Stomach (tissue), 9 donors: ENCODE measurements around the gene NRG2. TPM values are rescaled to one million over a fixed set of nuclear protein-coding genes. Genes with fewer than 3 reads are reported as not detected.

Source experiments
- DNase-seq, 2 donors: peaks; one replicate each; pipeline versions ENCODE4 v3.0.0 to v3.0.0-alpha.2; 2013 to 2019
- H3K27ac ChIP-seq, 5 donors: fragments of 200-600 bp in 4 of 5; sonication (generic) in 4 of 5; one replicate each; pipeline ENCODE4 v1.5.1; 2013 to 2019; ENCODE audit warnings: mild to moderate bottlenecking in 1 of 5, moderate library complexity in 1 of 5
- H3K27me3 ChIP-seq, 3 donors: fragments of 200-600 bp; sonication (generic); one replicate each; pipeline ENCODE4 v1.5.1; 2017 to 2019; ENCODE audit warnings: mixed run types in 1 of 3
- H3K36me3 ChIP-seq, 4 donors: fragments of 200-600 bp; sonication (generic); 1 replicate in 3 of 4; 2 replicates in 1 of 4; pipeline ENCODE4 v1.5.1; 2016 to 2019
- H3K4me1 ChIP-seq, 4 donors: fragments of 200-600 bp; sonication (generic); one replicate each; pipeline ENCODE4 v1.5.1; 2016 to 2019
- H3K4me3 ChIP-seq, 4 donors: fragments of 200-600 bp; sonication (generic) in 3 of 4; one replicate each; pipeline ENCODE4 v1.5.1; 2016 to 2019; ENCODE audit warnings: mild to moderate bottlenecking in 1 of 4
- H3K9me3 ChIP-seq, 4 donors: fragments of 200-600 bp; sonication (generic); one replicate each; pipeline ENCODE4 v1.5.1; 2016 to 2019
- CTCF ChIP-seq, 7 experiments: fragments of 450-650 bp in 4 of 7; fragments of 200-600 bp in 3 of 7; sonication (generic) in 3 of 7; IDR thresholded peaks; one replicate each; pipeline ENCODE4 v1.5.1; 2016 to 2019; ENCODE audit warnings: antibody characterized with exemption in 7 of 7, control low read depth in 2 of 7, mild to moderate bottlenecking in 1 of 7
- EP300 ChIP-seq: sonication (generic); formaldehyde crosslinking; IDR thresholded peaks from one replicate; pipeline ENCODE4 v1.6.1; 2017; ENCODE audit warnings: antibody characterized with exemption
- POLR2A ChIP-seq, 4 donors: fragments of 450-650 bp; IDR thresholded peaks; one replicate each; pipeline ENCODE4 v1.6.1; 2016; ENCODE audit warnings: antibody characterized with exemption in 4 of 4, control low read depth in 2 of 4, mild to moderate bottlenecking in 1 of 4, moderate library complexity in 1 of 4
- POLR2AphosphoS5 ChIP-seq, 3 donors: sonication (generic); formaldehyde crosslinking; IDR thresholded peaks; one replicate each; pipeline ENCODE4 v1.6.1; 2016; ENCODE audit warnings: antibody characterized with exemption in 3 of 3
- WGBS, 5 donors: extraction: QIAGEN DNeasy Blood & Tissue Kit in 3 of 5; methylation state at CpG; one replicate each; pipeline versions ENCODE4 v1.1.5 to v1.1.7; 2013 to 2018; 5-methylcytosine and 5-hydroxymethylcytosine counted together
- intact Hi-C: fragments of 100-400 bp; cut with DNase I; formaldehyde crosslinking; loops from one replicate; pipeline ENCODE4 v1.15.1; 2023; ENCODE audit warnings: low total_unique reads
- polyA plus RNA-seq, 3 donors: library from polyadenylated mRNA; stranded (reverse); fragments of 200-250 nt; gene quantifications; one replicate each; pipeline ENCODE4 v1.2.3, GENCODE V29; 2013
- total RNA-seq, 5 donors: library from RNA; depleted of rRNA; stranded (reverse); fragments of >200 nt; gene quantifications; one replicate each; pipeline versions ENCODE4 v1.1.0 to v1.2.3, GENCODE V29; 2014 to 2016
- donor health status: healthy with polysubstance abuse.
- donor health status: Bipolar disorder and iron deficiency.
- donor health status: healthy.

NRG2 gene
- total and polyA plus RNA-seq, 8 donors = 0.25 to 22.2 (median 1.2) TPM; not detected in 1

GRCh38 chr5:139947727-139948126 lies 95.4 kb downstream of the NRG2 start:
- intact Hi-C loops = no loop called here
- H3K9me3 ChIP-seq = peaks cover 0 to 6% (median 5%) of the 10 kb centered on the region in 4 donors
- no peaks in the 10 kb centered on the region for H3K36me3 ChIP-seq
- no peaks in the 10 kb centered on the region for H3K4me1 ChIP-seq
- H3K27ac ChIP-seq = no peak overlapping the region
- peaks cover 0 to 10% (median 0%) of the 10 kb centered on the region in 3 donors for H3K27me3 ChIP-seq
- no peak overlapping the region for H3K4me3 ChIP-seq
- DNase-seq = no peak
- TF ChIP-seq POLR2AphosphoS5 (IDR thresholded peaks at IDR 0.05) (no peak), CTCF (IDR thresholded peaks at IDR 0.05) (no peak), POLR2A (IDR thresholded peaks at IDR 0.05) (no peak), EP300 (no peak)

GRCh38 chr5:139946440-139946839 lies 96.7 kb downstream of the NRG2 start:
- TF ChIP-seq EP300 (no peak), CTCF (IDR thresholded peaks at IDR 0.05) (no peak), POLR2AphosphoS5 (IDR thresholded peaks at IDR 0.05) (no peak), POLR2A (IDR thresholded peaks at IDR 0.05) (no peak)
- intact Hi-C loops = no loop called here
- DNase-seq = no peak

GRCh38 chr5:139946006-139946405 lies 97.1 kb downstream of the NRG2 start:
- no peaks in the 10 kb centered on the region for H3K4me1 ChIP-seq
- H3K9me3 ChIP-seq = peaks cover 0 to 21% (median 13%) of the 10 kb centered on the region in 4 donors
- no peak overlapping the region for H3K27ac ChIP-seq
- peaks cover 0 to 7% (median 0%) of the 10 kb centered on the region in 3 donors for H3K27me3 ChIP-seq
- H3K4me3 ChIP-seq = no peak overlapping the region
- DNase-seq = no peak
- 86 to 90% (median 89%) methylated on average over 3 of the region's 3 CpGs for WGBS, 5 donors
- intact Hi-C loops = no loop called here
- no peaks in the 10 kb centered on the region for H3K36me3 ChIP-seq
- TF ChIP-seq EP300 (no peak), POLR2AphosphoS5 (IDR thresholded peaks at IDR 0.05) (no peak), CTCF (IDR thresholded peaks at IDR 0.05) (no peak), POLR2A (IDR thresholded peaks at IDR 0.05) (no peak)

More at GRCh38 chr5:139946440-139946839, 96.7 kb downstream of the NRG2 start:
- Histone ChIP-seq H3K27ac (no peak overlapping the region), H3K9me3 (peaks cover 0 to 17% (median 13%) of the 10 kb centered on the region in 4 donors), H3K36me3 (no peaks in the 10 kb centered on the region), H3K4me1 (no peaks in the 10 kb centered on the region), H3K4me3 (no peak overlapping the region), H3K27me3 (peaks cover 0 to 9% (median 0%) of the 10 kb centered on the region in 3 donors)
- WGBS, 5 donors = 47 to 77% (median 61%) methylated on average over 1 of the region's 1 CpG

GRCh38 chr5:139942243-139942642 lies 100.9 kb downstream of the NRG2 start:
- peaks cover 0 to 7% (median 0%) of the 10 kb centered on the region in 3 donors for H3K27me3 ChIP-seq
- 0 to 71% (median 68%) methylated on average over 1 of the region's 1 CpG for WGBS, 5 donors
- TF ChIP-seq CTCF (IDR thresholded peaks at IDR 0.05) (no peak), POLR2AphosphoS5 (IDR thresholded peaks at IDR 0.05) (no peak), EP300 (no peak), POLR2A (IDR thresholded peaks at IDR 0.05) (no peak)
- H3K27ac ChIP-seq = no peak overlapping the region
- H3K9me3 ChIP-seq = peaks cover 6 to 34% (median 17%) of the 10 kb centered on the region in 4 donors
- no peak overlapping the region for H3K4me3 ChIP-seq
- DNase-seq = no peak
- no peaks in the 10 kb centered on the region for H3K36me3 ChIP-seq
- H3K4me1 ChIP-seq = no peaks in the 10 kb centered on the region
- intact Hi-C loops = no loop called here
